Fibroblast of lung (primary cell): ENCODE measurements around the gene ZCCHC4.

Experiments used
- EZH2 ChIP-seq: IDR thresholded peaks from 2 replicates; pipeline ENCODE4 v1.5.1; 2012; ENCODE audit warnings: low read length, control low read depth, mild to moderate bottlenecking; ENCODE audit errors: missing control alignments
- TF ChIP-seq, protein P1 (sequence below), 2 donors: IDR thresholded peaks in 1 of 2; conservative IDR thresholded peaks in 1 of 2; 1 replicate in 1 of 2; 2 replicates in 1 of 2; pipeline ENCODE4 v1.5.1; 2011 to 2012; ENCODE audit warnings: low read length in 2 of 2, control low read depth in 1 of 2, inconsistent platforms in 1 of 2, low read depth in 1 of 2, mild to moderate bottlenecking in 1 of 2

DNA sequence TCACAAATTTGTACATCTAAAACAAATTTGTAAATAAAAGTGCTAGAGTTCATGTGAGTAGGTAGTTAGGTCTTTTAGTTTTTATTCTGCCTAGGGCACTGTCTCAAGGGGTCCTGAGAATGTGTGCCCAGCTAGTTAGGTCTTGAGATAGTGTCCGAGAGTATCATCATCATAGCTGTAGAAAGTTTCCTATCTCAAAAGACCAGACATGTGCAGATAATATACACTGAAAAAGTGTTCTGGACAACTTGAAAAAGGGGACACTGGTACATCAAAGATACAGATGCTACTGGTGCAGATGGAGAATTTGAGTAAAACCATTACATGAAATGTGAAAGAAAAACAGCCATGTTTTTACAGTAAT lies 1.8 kb upstream of the ZCCHC4 start:
- TF ChIP-seq, protein P1, sequence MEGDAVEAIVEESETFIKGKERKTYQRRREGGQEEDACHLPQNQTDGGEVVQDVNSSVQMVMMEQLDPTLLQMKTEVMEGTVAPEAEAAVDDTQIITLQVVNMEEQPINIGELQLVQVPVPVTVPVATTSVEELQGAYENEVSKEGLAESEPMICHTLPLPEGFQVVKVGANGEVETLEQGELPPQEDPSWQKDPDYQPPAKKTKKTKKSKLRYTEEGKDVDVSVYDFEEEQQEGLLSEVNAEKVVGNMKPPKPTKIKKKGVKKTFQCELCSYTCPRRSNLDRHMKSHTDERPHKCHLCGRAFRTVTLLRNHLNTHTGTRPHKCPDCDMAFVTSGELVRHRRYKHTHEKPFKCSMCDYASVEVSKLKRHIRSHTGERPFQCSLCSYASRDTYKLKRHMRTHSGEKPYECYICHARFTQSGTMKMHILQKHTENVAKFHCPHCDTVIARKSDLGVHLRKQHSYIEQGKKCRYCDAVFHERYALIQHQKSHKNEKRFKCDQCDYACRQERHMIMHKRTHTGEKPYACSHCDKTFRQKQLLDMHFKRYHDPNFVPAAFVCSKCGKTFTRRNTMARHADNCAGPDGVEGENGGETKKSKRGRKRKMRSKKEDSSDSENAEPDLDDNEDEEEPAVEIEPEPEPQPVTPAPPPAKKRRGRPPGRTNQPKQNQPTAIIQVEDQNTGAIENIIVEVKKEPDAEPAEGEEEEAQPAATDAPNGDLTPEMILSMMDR (conservative IDR thresholded peaks at IDR 0.05 in 1 of 2, IDR thresholded peaks at IDR 0.05 in 1 of 2; ENCODE audit: low read depth in 1 of 2, low read length in 2 of 2), result no peak
- no peak for TF ChIP-seq EZH2
